ENCODE results near the gene TENM4. TPM values are rescaled to one million over a fixed set of nuclear protein-coding genes. Genes with fewer than 3 reads are reported as not detected.

TENM4 gene
- total RNA-seq: under 1 TPM; 0.02 to 0.82 (median 0.23) TPM

GRCh38 chr11:79440571-79441460 is at the start of gene TENM4:
Gene TENM4 (minus strand): TSS chr11:79441030. CDS start chr11:79069944, 371,086 bp downstream.
- ATAC-seq (peak; percentile 27 to 38), DNase-seq (peak in 1 of 2 donors; percentile 19)
- Histone ChIP-seq H3K4me1 (peaks cover 19 to 30% of the 10 kb centered on the region in 2 donors), H3K36me3 (no peaks in the 10 kb centered on the region), H3K4me3 (peak within 1 kb of the TSS; percentile 51 to 65 (median 58)), H3K9me3 (no peaks in the 10 kb centered on the region), H3K27me3 (peaks cover 61 to 74% (median 62%) of the 10 kb centered on the region in 3 donors), H3K27ac (peak within 1 kb of the TSS in 1 of 4 donors; percentile 56)
- TF ChIP-seq POLR2A (IDR thresholded peaks at IDR 0.05) (peak in 1 of 2 donors; percentile 20), CTCF (IDR thresholded peaks at IDR 0.05 in 4 of 5, conservative IDR thresholded peaks at IDR 0.05 in 1 of 5) (no peak)
- intact Hi-C loops (cut with DNase I; ENCODE audit: low total_unique reads): loop anchor here (5.0 kb wide), 1 partner anchor 39 kb away; no protein-coding TSS in a partner anchor
- in situ Hi-C loops (cut with MboI; ENCODE audit: low sequenced_read_pairs in 4 of 4): no loop called here

GRCh38 chr11:79488286-79488685 is 47.5 kb upstream of the TENM4 start:
- Histone ChIP-seq H3K36me3 (no peaks in the 10 kb centered on the region), H3K4me1 (no peaks in the 10 kb centered on the region), H3K27ac (no peak overlapping the region), H3K4me3 (no peak overlapping the region), H3K27me3 (no peaks in the 10 kb centered on the region), H3K9me3 (no peaks in the 10 kb centered on the region)
- ATAC-seq: no peak
- TF ChIP-seq POLR2A (IDR thresholded peaks at IDR 0.05) (no peak), CTCF (IDR thresholded peaks at IDR 0.05 in 4 of 5, conservative IDR thresholded peaks at IDR 0.05 in 1 of 5) (no peak)
- in situ Hi-C loops (cut with MboI; ENCODE audit: low sequenced_read_pairs in 4 of 4) (loop anchor here in 1 of 4 donors (25.0 kb wide), 1 partner anchor 851 kb away; no protein-coding TSS in a partner anchor), intact Hi-C loops (cut with DNase I; ENCODE audit: low total_unique reads) (loop anchor here (5.0 kb wide), 1 partner anchor 841 kb away; no protein-coding TSS in a partner anchor)
- DNase-seq: no peak

GRCh38 chr11:79487412-79487811 is 46.6 kb upstream of the TENM4 start:
- Histone ChIP-seq H3K27me3 (no peaks in the 10 kb centered on the region), H3K4me3 (no peak overlapping the region), H3K36me3 (no peaks in the 10 kb centered on the region), H3K27ac (no peak overlapping the region), H3K9me3 (no peaks in the 10 kb centered on the region), H3K4me1 (no peaks in the 10 kb centered on the region)
- ATAC-seq (no peak), DNase-seq (no peak)
- in situ Hi-C loops (cut with MboI; ENCODE audit: low sequenced_read_pairs in 4 of 4): loop anchor here in 1 of 4 donors (25.0 kb wide), 1 partner anchor 850 kb away; no protein-coding TSS in a partner anchor
- TF ChIP-seq CTCF (IDR thresholded peaks at IDR 0.05 in 4 of 5, conservative IDR thresholded peaks at IDR 0.05 in 1 of 5) (no peak), POLR2A (IDR thresholded peaks at IDR 0.05) (no peak)
- intact Hi-C loops (cut with DNase I; ENCODE audit: low total_unique reads): loop anchor here (5.0 kb wide), 1 partner anchor 840 kb away; no protein-coding TSS in a partner anchor

GRCh38 chr11:79486242-79486984 is 45.6 kb upstream of the TENM4 start:
- no peak overlapping the region for H3K4me3 ChIP-seq
- no peak overlapping the region for H3K27ac ChIP-seq
- no peaks in the 10 kb centered on the region for H3K36me3 ChIP-seq
- no peaks in the 10 kb centered on the region for H3K4me1 ChIP-seq
- no peak for TF ChIP-seq CTCF (IDR thresholded peaks at IDR 0.05 in 4 of 5, conservative IDR thresholded peaks at IDR 0.05 in 1 of 5)
- no peak for TF ChIP-seq POLR2A (IDR thresholded peaks at IDR 0.05)
- ATAC-seq (no peak), DNase-seq (no peak)
- in situ Hi-C loops (cut with MboI; ENCODE audit: low sequenced_read_pairs in 4 of 4) (loop anchor here in 1 of 4 donors (25.0 kb wide), 1 partner anchor 849 kb away; no protein-coding TSS in a partner anchor), intact Hi-C loops (cut with DNase I; ENCODE audit: low total_unique reads) (loop anchor here (5.0 kb wide), 1 partner anchor 839 kb away; no protein-coding TSS in a partner anchor)
- no peaks in the 10 kb centered on the region for H3K27me3 ChIP-seq
- H3K9me3 ChIP-seq: no peaks in the 10 kb centered on the region

All from gastrocnemius medialis (tissue), 4 donors.